CD4-positive, alpha-beta T cell treated with Interleukin-10 for 1 hour (primary cell): ENCODE results near the gene SEPTIN14.
"Not testable (repeated sequence)": the region's sequence is repeated elsewhere in the genome, so short reads cannot be mapped to it uniquely, and the experiment has no call there.

ENCODE experiments used
- DNase-seq: peaks from one replicate; pipeline ENCODE4 v3.0.0-alpha.2; 2020

SEPTIN14 gene

GRCh38 chr7:55778631-55779030 is 83.9 kb downstream of the SEPTIN14 start:
- DNase-seq, result no peak

- no peak for DNase-seq
These were observed 86.4 kb downstream of the SEPTIN14 start for GRCh38 chr7:55776196-55776595.

DNA sequence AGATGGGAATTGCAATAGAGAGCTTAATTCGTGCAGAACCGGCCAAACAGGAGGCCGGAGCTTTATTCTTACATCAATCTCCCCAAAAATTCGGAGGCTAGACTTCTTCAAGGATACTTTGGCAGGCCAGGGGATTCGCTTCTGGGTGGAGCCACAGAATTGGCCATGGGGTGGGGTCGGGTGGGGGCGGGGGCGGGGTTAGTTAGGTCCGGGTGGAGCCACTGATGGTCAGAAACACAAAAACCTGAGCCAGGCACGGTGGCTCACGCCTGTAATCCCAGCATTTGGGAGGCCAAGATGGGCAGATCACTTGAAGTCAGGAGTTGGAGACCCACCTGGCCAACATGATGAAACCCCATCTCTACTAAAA is 87.5 kb downstream of the SEPTIN14 start:
- DNase-seq, result no peak

- DNase-seq, result no peak
These were observed 88.1 kb downstream of the SEPTIN14 start for GRCh38 chr7:55774327-55775050.

DNA sequence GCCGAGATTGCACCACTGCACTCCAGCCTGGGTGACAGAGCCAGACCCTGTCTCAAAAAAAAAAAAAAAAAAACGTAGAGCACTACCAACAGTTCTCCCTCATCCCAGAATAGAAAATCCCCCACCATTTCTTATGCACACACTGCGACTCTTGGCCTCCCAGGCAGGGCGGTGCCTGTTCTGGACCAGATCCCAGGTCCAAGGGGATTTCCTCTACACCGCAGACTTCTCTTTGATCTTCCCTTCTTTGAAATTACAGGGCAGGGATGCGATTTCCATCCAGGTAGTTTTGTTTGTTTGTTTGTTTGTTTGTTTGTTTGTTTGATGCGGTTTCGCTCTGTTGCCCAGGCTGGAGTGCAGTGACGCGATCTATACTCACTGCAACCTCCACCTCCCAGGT is 91.8 kb downstream of the SEPTIN14 start:
- DNase-seq, result no peak

DNA sequence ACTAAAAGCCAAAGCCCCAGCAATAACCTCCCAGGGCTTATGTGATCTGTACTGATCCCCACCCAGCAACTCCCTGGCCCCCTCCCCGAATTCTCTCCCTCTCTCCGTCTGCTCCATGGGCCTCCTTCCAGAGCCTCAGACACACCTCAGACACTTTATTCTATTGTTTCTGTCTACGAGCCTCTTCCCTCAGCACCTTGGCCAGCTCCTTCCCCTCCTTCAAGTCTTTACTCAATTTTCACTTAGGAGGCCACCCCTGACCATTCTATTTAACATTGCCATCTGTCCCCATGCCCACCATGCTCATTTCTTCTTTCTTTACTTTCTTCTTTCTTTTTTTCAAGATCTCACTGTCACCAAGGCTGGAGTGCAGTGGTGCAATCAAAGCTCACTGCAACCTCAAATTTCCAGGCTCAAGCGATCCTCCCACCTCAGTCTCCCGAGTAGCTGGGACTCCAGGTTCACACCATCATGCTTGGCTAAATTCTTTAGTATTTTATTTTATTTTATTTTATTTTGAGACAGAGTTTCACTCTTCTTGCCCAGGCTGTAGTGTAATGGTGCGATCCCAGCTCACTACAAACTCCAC is 109.2 kb downstream of the SEPTIN14 start:
- DNase-seq, result not testable (repeated sequence)

GRCh38 chr7:55744706-55745105 is 117.8 kb downstream of the SEPTIN14 start:
- not testable (repeated sequence) for DNase-seq
